Stimulated activated CD8-positive, alpha-beta memory T cell treated with anti-CD3 and anti-CD28 coated beads, Interleukin-7, amount 100 ng/mL, for 24 hours (primary cell): Measurements from ENCODE around the gene ITGB8.
"Not testable (repeated sequence)": the region's sequence is repeated elsewhere in the genome, so short reads cannot be mapped to it uniquely, and the experiment has no call there.

ENCODE experiments used
- DNase-seq: peaks from one replicate; pipeline ENCODE4 v3.0.0-alpha.2; 2020; ENCODE audit warnings: low read depth

The ITGB8 gene

DNA sequence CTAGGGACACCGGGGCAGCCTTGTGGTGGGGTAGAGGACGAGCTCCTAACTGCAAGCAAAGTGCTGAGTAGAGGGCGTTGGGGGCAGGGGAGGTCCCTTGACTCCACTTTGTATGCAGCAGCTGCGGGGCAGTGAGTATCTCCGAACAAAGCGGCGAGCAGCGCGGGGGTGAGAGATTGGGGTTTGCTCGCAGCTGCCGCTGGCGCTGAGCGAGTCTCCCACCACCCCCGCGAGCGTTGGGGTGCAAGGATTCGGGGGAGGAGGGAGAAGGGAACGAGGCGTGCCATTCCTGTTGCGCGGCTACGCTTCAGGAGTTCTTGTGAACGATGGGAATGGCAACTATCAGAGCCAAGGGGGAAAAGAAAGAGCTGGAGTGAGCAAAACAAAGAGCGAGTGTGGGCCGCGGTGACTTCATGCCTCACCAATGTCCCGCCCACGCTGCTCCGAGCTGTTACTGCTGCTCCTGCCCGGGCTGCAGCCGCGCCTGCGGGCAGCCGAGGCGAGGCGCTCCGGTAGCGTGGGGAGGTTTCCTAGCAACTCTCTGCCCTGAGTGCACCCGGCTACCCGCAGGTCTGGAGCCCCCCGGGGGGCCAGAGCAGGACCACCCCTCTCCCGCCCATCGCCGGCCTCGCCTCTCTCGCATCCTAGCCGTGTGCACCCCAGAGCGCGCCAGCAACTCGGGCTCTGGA lies at the start of gene ITGB8:
Gene ITGB8 (plus strand): TSS at position 662 of the 689 bp plus-strand sequence. CDS start 907 bp downstream, outside the sequence.
- DNase-seq = peak; percentile 50

GRCh38 chr7:20282959-20283358 lies 47.7 kb upstream of the ITGB8 start:
- DNase-seq = no peak

DNA sequence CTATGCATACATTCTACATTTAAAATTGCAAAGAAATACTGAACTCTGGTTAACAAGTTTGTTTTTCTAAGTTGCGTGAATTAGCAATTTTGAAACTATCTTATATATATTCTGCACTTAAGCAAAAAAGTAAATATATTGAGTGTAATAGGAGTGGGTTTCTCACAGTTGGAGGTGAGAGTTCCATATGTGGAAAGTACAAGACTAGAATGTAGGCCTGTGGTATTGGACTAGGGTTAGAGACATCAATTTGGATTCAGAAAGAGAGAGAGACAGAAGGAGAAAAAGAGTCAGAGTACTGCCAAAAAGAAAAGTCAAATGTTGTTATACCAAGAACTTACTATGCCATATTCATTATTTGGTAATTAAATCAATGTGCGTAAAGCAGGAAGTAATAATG lies 47.3 kb upstream of the ITGB8 start:
- no peak for DNase-seq

DNA sequence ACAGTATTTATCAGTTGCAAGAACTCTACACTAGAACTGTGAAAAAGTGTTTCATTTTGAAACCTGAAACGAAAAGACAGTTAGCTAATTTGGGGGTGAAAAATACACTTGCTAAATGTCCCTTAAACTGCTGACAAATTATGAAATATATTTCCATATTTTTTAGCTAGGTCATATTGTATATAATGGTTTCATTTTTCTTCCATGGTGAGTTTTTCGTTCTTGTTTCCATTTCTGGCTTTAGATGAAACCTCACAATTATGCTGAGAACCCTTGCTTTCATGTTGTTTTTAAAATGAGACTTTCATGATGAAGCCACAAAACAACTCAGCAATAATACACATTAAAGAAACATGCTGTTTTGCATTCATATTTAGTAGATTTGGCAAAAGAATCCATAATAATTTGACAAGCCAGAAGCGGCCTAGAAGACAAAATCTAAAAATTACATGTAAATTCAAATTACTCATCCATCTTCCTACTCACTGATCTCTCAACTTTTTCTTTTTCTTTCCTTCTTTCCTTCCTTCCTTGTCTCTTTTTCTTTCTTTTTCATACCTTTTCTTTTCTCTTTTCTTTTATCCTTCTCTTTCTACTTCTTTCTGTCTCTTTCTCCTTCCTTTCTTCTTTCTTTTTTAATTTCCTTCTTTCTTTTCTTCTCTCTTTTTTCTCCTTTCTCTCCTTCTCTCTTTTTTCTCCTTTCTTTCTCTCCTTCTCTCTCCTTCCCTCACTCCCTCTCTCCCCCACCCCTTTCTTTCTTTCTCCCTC lies 46.5 kb upstream of the ITGB8 start:
- DNase-seq = no peak

DNA sequence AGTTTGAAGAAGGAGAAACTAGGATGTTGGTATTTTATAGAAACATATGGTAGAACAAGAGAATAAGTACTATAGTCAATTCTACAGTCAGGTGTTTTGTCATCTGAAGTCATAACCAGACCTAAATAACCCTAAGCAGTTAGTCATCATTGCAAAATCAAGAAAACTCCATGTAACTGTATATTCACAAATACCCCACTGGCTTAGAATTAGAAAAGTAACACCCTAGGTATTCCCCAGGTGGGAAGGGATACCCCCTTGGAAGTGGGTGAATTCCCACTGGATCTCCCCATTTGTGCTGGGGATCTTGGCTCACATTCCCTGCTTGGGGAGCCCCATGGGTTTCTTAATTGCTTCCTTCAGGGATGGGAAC lies 45.9 kb upstream of the ITGB8 start:
- no peak for DNase-seq

GRCh38 chr7:20287317-20287716 lies 43.4 kb upstream of the ITGB8 start:
- DNase-seq = no peak

- no peak for DNase-seq
Observed at GRCh38 chr7:20288036-20288435, 42.7 kb upstream of the ITGB8 start.

GRCh38 chr7:20290505-20291111 lies 40.1 kb upstream of the ITGB8 start:
- no peak for DNase-seq

GRCh38 chr7:20293336-20293735 lies 37.4 kb upstream of the ITGB8 start:
- DNase-seq = no peak

GRCh38 chr7:20296444-20296843 lies 34.3 kb upstream of the ITGB8 start:
- DNase-seq = no peak

DNA sequence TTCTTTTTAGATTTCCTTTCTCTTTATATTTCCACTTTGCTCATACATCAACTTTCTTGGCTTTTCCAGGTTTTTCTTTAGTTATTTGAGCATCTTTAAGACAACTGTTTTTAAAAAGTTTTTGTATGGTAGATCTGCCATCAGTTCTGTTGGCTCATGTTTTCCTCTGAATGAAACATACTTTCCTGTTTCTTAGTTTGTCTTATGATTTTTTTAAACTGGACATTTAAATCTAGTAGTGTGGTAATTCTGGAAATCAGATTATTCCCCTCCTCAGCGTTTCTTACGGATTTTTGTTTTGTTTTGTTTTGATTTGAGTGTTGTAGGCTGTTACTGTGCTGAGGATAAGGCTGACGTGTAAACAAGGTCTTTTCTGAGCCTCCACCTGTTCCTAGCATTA lies 33.8 kb upstream of the ITGB8 start:
- DNase-seq = no peak

- DNase-seq = no peak
Observed at GRCh38 chr7:20298486-20298901, 32.2 kb upstream of the ITGB8 start.

- no peak for DNase-seq
Observed at GRCh38 chr7:20299145-20299544, 31.6 kb upstream of the ITGB8 start.

DNA sequence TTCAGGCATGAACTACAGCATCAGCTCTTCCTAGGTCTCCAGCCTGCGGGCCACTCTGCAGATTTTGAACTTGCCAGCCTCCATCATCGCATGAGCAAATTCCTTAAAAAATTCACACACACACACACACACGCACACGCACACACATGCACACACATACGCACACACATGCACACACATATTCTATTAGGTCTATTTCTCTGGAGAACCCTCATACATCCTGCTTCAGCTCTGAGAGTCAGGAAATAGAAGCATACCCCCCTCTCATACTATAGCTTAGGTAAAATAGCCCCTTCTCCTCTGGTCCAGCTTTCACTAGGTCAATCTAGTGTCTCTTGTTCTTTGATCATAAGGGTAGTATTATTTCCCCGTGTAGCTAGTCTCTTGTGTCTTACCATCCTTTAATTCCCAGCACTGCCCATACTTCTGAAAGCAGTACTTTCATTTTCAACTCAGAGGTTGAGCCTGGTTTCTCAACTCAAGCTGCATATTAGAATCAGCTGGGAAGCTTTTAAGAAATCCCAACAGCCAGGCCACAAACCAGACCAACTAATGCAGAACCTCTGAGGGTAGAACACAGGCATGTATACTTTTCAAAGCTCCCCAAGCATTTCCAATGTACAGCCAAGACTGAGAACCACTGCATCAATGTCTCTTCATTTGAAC lies 30.9 kb upstream of the ITGB8 start:
- DNase-seq = no peak

- DNase-seq = no peak
Observed at GRCh38 chr7:20301311-20301939, 29.3 kb upstream of the ITGB8 start.

- not testable (repeated sequence) for DNase-seq
Observed at GRCh38 chr7:20302300-20302699, 28.4 kb upstream of the ITGB8 start.

DNA sequence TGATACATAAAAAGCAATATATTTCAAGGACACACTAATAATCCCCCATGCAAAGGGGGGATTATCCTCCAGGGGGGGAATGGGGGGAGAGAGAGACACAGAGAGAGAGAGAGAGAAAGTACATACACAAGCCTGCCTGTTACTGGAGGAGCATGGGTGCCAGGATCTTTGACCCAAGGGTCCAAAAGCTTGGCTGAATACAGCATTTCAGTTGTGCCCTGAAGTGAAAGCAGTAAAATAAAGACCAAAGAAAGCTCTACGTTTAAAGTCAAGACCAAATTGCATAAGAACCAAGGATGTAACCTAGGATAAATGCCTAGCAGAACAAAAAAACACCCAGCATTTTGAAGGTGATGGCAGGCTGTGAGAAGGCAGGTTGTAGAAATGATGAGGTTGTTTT lies 27.8 kb upstream of the ITGB8 start:
- no peak for DNase-seq

GRCh38 chr7:20304366-20304765 lies 26.3 kb upstream of the ITGB8 start:
- DNase-seq = no peak

GRCh38 chr7:20305726-20306125 lies 25.0 kb upstream of the ITGB8 start:
- DNase-seq = no peak

- DNase-seq = no peak
Observed at GRCh38 chr7:20306180-20306946, 24.3 kb upstream of the ITGB8 start.

DNA sequence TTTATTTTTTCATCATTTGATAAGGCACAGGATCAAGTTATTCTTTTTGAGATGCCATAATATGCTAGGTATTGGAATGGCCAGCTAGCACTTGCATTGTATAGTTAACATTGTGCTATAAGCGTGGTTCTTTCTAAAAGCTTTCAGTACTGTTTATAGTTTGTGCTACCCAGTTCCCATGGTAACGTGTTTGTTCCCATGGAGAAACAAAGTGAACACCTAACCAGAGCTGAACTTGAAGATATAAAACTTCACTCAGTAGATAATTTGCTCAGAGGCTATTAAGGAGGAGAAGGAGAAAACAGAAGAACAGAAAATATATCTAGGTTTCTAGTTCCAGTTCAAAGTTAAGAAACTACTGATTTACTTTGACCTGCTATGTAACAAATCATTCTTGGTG lies 23.6 kb upstream of the ITGB8 start:
- no peak for DNase-seq
